ENCODE measurements around the gene PIGR. TPM values are rescaled to one million over a fixed set of nuclear protein-coding genes. Genes with fewer than 3 reads are reported as not detected.

PIGR gene
- total and polyA plus RNA-seq, 2 of the 4 experiments (the other 2 are of a cell fraction), result not detected

- Histone ChIP-seq H3K56ac (ENCODE audit: extremely low read depth, insufficient read depth, low read length) (no peak overlapping the region), H2BK15ac (ENCODE audit: low read depth, low read length) (no peak overlapping the region), H2AK5ac (ENCODE audit: low read depth, low read length) (no peak overlapping the region), H3K36me3 (ENCODE audit: control insufficient read depth, insufficient read depth, low read length) (no peaks in the 10 kb centered on the region), H3K18ac (ENCODE audit: low read depth, low read length) (no peak overlapping the region), H3K27ac (ENCODE audit: insufficient read depth, low read length) (no peak overlapping the region), H3K4me2 (ENCODE audit: low read depth, low read length) (no peak overlapping the region), H2BK5ac (ENCODE audit: low read depth, low read length, poor library complexity, severe bottlenecking) (no peak overlapping the region), H3K4ac (ENCODE audit: low read depth, low read length) (no peak overlapping the region), H3K14ac (replicated peaks; ENCODE audit: low read depth, low read length) (no peak overlapping the region), H2BK20ac (ENCODE audit: low read depth, low read length) (no peak overlapping the region), H3K4me1 (ENCODE audit: control insufficient read depth, insufficient read depth, low read length) (peaks cover 3% of the 10 kb centered on the region), H3K9me1 (ENCODE audit: insufficient read depth, low read length) (peaks cover 7% of the 10 kb centered on the region; the same call in 1 of the 2 replicates), H3K79me1 (ENCODE audit: low read depth in 1 of 2, low read length in 2 of 2) (peaks cover 0 to 4% of the 10 kb centered on the region in 2 experiments; a peak in 1 of 4 replicates), H3K23ac (ENCODE audit: low read depth, low read length) (no peak overlapping the region), H3K27me3 (ENCODE audit: control insufficient read depth, insufficient read depth, low read length) (peaks cover 31% of the 10 kb centered on the region), H4K20me1 (ENCODE audit: insufficient read depth, low read length) (no peaks in the 10 kb centered on the region), H2AFZ (replicated peaks; ENCODE audit: low read length, poor library complexity) (no peak overlapping the region), H4K8ac (ENCODE audit: low read depth in 2 of 2, low read length in 2 of 2) (no peak overlapping the region), H3K9me3 (ENCODE audit: control insufficient read depth, insufficient read depth, low read length) (no peaks in the 10 kb centered on the region), H3K9ac (ENCODE audit: low read depth, low read length) (no peak overlapping the region), H3K4me3 (ENCODE audit: insufficient read depth, low read depth, low read length) (no peak overlapping the region), H2AK9ac (replicated peaks; ENCODE audit: low read depth, low read length, poor library complexity) (no peak overlapping the region), H2BK120ac (ENCODE audit: low read depth, low read length) (no peak overlapping the region; the same call in 1 of the 2 replicates), H4K91ac (ENCODE audit: insufficient read depth, low read depth, low read length) (no peak overlapping the region), H4K5ac (ENCODE audit: low read depth, low read length) (no peak overlapping the region)
- in situ Hi-C loops (cut with MboI; ENCODE audit: low sequenced_read_pairs), result loop anchor here (5.0 to 10.0 kb wide), 4 partner anchors 104 to 426 kb away; partner anchors contain the start of gene EIF2D
- intact Hi-C loops (cut with micrococcal nuclease), result loop anchor here (1.0 to 10.0 kb wide), 6 partner anchors 46 to 494 kb away; partner anchors contain the start of gene IL20
- WGBS, 2 experiments (ENCODE audit: extremely low coverage in 2 of 2, insufficient read length in 1 of 2), result no CpG with 5 or more reads among the region's 1 CpG
- DNase-seq, result peak; percentile 78
- POLR2A ChIA-PET (ENCODE audit: unreplicated experiment), result no interaction called here
- TF ChIP-seq SMC3 (IDR thresholded peaks at IDR 0.05; ENCODE audit: low read depth, low read length) (peak; percentile 85), NFE2L2 (IDR thresholded peaks at IDR 0.05; ENCODE audit: low read depth, low read length) (no peak), CTCF (conservative IDR thresholded peaks at IDR 0.05; ENCODE audit: low read depth, low read length) (peak; percentile 90), RAD21 (IDR thresholded peaks at IDR 0.05; ENCODE audit: low read length) (peak; percentile 77), MAFK (IDR thresholded peaks at IDR 0.05; ENCODE audit: low read depth, low read length) (no peak)
- no TSS peak for BruUV-seq (replicated peaks)
- dilution Hi-C loops (cut with HindIII; ENCODE audit: low sequenced_read_pairs, unreplicated experiment), result no loop called here
- CTCF ChIA-PET, result interaction anchor here (0.8 to 2.7 kb wide), 6 partner anchors 16 to 280 kb away, joined by 3 to 39 read pairs (median 8); partner anchors contain the start of gene IL20
- peak; percentile 65 for ATAC-seq (ENCODE audit: low read depth)
Observed at GRCh38 chr1:206911064-206911663, 35.1 kb downstream of the PIGR start.

All from IMR-90 (cell line).